Measurements from ENCODE around the gene RBMS1.

DNA sequence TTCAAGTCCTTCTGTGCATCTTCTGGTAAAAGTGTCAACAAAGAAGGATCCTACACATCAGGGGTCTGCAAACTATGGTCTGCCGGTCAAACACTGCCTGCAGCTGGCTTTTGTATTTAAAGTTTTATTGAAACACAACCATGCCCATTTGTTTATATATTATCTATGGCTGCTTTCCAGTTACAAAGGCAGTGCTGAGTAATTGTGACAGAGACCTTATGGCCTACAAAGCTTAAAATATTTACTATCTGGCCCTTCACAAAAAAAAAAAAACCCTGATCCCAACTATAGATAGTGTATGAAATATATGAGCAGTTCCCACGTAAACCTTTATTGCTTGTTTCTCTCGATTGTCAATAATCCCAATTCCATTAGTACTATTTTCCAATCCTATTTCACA, 101.4 kb downstream of the RBMS1 start:
- TF ChIP-seq, protein P1, sequence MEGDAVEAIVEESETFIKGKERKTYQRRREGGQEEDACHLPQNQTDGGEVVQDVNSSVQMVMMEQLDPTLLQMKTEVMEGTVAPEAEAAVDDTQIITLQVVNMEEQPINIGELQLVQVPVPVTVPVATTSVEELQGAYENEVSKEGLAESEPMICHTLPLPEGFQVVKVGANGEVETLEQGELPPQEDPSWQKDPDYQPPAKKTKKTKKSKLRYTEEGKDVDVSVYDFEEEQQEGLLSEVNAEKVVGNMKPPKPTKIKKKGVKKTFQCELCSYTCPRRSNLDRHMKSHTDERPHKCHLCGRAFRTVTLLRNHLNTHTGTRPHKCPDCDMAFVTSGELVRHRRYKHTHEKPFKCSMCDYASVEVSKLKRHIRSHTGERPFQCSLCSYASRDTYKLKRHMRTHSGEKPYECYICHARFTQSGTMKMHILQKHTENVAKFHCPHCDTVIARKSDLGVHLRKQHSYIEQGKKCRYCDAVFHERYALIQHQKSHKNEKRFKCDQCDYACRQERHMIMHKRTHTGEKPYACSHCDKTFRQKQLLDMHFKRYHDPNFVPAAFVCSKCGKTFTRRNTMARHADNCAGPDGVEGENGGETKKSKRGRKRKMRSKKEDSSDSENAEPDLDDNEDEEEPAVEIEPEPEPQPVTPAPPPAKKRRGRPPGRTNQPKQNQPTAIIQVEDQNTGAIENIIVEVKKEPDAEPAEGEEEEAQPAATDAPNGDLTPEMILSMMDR (IDR thresholded peaks at IDR 0.05) = no peak
- TF ChIP-seq POLR2A (IDR thresholded peaks at IDR 0.05) = no peak

Measured in lower leg skin (tissue), 3 donors.